ENCODE results near the gene STX2. TPM values are rescaled to one million over a fixed set of nuclear protein-coding genes. Genes with fewer than 3 reads are reported as not detected.
"Not testable (repeated sequence)": the region's sequence is repeated elsewhere in the genome, so short reads cannot be mapped to it uniquely, and the experiment has no call there.

STX2 gene
- total RNA-seq, 1 donor from 2014 or later, result 14.0 TPM

DNA sequence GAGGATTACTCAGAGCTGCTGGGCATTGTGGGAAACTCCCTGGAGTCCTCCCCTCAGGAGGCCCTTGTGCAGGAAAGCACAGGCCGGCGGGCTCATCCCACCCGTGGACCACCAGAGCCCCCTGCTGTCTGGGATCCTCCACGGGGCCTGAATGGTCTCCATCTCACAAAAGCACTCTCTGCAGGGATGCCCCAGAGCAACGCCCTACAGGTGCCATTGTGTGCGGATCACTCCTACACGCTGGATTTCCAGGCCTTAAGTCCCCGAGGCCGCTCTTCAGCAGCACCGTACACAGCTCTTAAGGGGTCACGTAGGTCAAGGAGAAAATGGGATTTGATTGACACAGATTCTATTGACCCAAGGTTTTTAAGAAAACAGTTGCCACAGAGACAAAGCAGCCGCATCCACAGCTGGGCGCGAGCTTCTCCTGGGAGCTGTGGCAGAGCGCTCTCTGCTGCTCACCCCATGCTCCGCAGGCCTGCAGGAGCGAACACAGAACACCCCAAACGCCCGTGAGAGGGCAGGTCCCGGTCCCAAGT is 86.3 kb downstream of the STX2 start:
- Mint-ChIP-seq H3K36me3 (no peaks in the 10 kb centered on the region), H3K4me1 (no peaks in the 10 kb centered on the region), H3K27ac (no peak overlapping the region), H3K4me3 (no peak overlapping the region), H3K9me3 (peaks cover 5% of the 10 kb centered on the region), H3K27me3 (ENCODE audit: low read depth) (peaks cover 16% of the 10 kb centered on the region)
- TF ChIP-seq, protein P1, sequence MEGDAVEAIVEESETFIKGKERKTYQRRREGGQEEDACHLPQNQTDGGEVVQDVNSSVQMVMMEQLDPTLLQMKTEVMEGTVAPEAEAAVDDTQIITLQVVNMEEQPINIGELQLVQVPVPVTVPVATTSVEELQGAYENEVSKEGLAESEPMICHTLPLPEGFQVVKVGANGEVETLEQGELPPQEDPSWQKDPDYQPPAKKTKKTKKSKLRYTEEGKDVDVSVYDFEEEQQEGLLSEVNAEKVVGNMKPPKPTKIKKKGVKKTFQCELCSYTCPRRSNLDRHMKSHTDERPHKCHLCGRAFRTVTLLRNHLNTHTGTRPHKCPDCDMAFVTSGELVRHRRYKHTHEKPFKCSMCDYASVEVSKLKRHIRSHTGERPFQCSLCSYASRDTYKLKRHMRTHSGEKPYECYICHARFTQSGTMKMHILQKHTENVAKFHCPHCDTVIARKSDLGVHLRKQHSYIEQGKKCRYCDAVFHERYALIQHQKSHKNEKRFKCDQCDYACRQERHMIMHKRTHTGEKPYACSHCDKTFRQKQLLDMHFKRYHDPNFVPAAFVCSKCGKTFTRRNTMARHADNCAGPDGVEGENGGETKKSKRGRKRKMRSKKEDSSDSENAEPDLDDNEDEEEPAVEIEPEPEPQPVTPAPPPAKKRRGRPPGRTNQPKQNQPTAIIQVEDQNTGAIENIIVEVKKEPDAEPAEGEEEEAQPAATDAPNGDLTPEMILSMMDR (IDR thresholded peaks at IDR 0.05; ENCODE audit: unreplicated experiment), result no peak
- DNase-seq (ENCODE audit: low spot score in 2 of 2, unreplicated experiment in 2 of 2), result no peak

DNA sequence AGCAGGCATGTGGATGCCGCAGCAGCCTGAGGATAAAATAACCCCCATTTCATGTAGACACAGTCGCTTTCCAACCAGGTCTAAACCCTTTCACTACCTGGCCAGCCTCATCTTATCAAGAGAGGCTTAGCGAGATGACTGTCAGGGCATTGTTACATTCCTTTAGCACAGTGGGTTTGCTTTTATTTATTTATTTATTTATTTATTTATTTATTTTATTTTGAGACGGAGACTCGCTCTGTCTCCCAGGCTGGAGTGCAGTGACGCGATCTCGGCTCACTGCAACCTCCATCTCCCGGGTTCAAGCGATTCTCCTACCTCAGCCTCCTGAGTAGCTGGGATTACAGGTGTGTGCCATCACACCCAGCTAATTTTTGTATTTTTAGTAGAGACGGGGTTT is 87.0 kb downstream of the STX2 start:
- H3K27me3 Mint-ChIP-seq (ENCODE audit: low read depth), result peaks cover 16% of the 10 kb centered on the region
- not testable (repeated sequence) for H3K9me3 Mint-ChIP-seq; DNase-seq (ENCODE audit: low spot score in 2 of 2, unreplicated experiment in 2 of 2)

DNA sequence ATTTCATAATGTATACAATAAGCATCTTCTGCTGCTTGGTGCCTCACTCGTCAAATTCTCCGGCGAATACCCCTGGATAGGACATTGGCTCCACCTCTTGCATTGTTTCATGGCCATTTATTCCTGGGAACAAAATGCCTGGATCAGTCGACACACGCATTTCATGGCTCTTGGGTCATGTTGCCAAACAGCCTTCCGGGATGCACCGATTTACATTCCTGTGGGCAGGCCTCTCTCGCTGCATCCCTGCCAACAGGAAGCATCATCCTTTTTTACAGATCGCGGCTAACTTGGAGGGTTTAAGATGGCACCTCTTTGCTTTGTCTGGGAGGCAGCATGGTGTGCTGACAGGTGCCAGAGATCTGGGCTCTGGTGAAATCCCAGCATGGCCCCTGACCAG is 90.3 kb downstream of the STX2 start:
- Mint-ChIP-seq H3K36me3 (no peaks in the 10 kb centered on the region), H3K4me1 (no peaks in the 10 kb centered on the region), H3K9me3 (peaks cover 3% of the 10 kb centered on the region), H3K4me3 (no peak overlapping the region), H3K27ac (no peak overlapping the region), H3K27me3 (ENCODE audit: low read depth) (peaks cover 27% of the 10 kb centered on the region)
- TF ChIP-seq, protein P1 (IDR thresholded peaks at IDR 0.05; ENCODE audit: unreplicated experiment), result no peak
- no peak for DNase-seq (ENCODE audit: low spot score in 2 of 2, unreplicated experiment in 2 of 2)

More for the DNA sequence above, 87.0 kb downstream of the STX2 start:
- H3K4me1 Mint-ChIP-seq, H3K36me3 Mint-ChIP-seq, H3K27ac Mint-ChIP-seq, H3K4me3 Mint-ChIP-seq: not testable (repeated sequence)

DNA sequence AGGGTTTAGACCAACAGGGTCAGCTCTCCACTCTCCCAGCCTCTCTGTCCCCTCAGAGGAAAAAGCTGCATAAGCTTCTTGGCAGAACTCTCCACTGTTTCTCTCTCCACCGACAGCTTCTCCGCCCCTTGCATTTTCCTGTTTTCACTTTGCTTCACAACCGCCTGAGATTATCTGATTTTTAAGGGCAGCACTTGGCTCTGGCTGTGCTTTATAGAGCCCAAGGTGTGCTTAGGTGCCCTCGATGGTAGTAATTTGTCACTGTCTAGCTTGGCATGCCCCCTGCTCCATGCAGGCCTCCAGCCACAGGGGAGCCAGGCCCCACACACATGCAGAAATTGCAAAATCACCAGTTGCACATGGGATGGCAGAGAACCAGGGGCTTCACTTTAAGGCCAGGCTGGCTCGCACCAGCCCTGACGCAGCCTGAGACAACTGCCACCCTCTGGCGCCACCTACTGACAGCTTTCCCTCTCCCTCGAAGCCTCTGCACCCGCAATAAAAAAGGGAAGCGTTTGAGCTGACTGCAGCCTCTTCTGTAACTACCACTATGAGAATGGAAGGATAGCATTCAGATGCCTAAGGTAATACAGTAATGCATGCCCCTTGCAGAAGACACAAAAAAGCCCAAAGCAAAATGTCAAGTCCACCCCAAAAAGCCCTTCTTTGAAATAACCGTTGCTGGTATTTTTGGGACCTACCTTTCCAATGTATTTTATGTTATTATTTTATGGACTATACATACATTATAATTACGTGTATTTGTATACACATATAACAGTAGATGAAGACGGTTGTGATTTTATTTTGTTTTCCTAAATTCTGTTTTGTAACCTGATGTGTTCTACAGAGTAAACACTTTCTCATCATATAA is 90.9 kb downstream of the STX2 start:
- Mint-ChIP-seq H3K4me3 (no peak overlapping the region), H3K27me3 (ENCODE audit: low read depth) (peaks cover 28% of the 10 kb centered on the region), H3K4me1 (no peaks in the 10 kb centered on the region), H3K27ac (peak overlapping the region; percentile 0), H3K9me3 (peaks cover 5% of the 10 kb centered on the region), H3K36me3 (no peaks in the 10 kb centered on the region)
- DNase-seq (ENCODE audit: low spot score in 2 of 2, unreplicated experiment in 2 of 2), result peak; percentile 72 to 92
- TF ChIP-seq, protein P1 (IDR thresholded peaks at IDR 0.05; ENCODE audit: unreplicated experiment), result peak; percentile 82

DNA sequence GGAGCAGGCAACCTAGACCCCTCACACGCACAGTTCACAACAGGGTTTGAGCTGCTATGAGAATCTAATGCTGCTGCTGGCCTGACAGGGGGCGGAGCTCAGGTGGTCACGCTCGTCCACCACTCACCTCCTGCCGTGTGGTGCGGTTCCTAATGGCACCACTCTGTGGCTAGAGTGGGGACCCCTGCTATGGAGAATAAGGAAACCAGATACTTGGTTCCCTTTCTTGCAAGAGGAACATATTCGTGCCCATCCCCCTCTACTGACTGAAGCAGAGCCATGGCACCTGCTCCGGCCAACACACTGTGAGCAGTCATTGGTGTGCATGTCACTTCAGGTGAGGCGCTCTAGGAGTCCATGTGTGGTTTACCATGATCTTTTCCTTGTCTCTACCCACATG is 92.5 kb downstream of the STX2 start:
- DNase-seq (ENCODE audit: low spot score in 2 of 2, unreplicated experiment in 2 of 2), result no peak

DNA sequence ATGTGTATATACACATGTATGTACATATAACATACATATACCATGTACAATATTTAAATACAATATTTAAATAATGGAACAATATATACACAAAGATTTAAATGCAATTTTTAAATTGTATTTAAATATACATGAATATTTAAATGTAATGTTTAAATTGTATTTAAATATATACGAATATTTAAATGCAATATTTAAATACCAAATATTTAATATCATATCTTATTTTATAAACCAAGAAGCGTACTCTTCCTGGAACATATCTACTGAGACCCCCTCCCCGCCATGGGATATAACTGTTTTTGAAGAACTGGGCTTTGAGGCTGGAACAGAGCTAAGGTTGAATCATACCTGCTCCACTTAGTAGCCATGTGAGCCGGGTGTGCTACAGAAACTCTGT is 93.1 kb downstream of the STX2 start:
- Mint-ChIP-seq H3K9me3 (peaks cover 10% of the 10 kb centered on the region), H3K36me3 (no peaks in the 10 kb centered on the region), H3K27me3 (ENCODE audit: low read depth) (peaks cover 31% of the 10 kb centered on the region), H3K4me1 (no peaks in the 10 kb centered on the region), H3K27ac (no peak overlapping the region), H3K4me3 (no peak overlapping the region)
- DNase-seq (ENCODE audit: low spot score in 2 of 2, unreplicated experiment in 2 of 2), result no peak
- TF ChIP-seq, protein P1 (IDR thresholded peaks at IDR 0.05; ENCODE audit: unreplicated experiment), result no peak

More for the DNA sequence above, 92.5 kb downstream of the STX2 start:
- Mint-ChIP-seq H3K36me3 (no peaks in the 10 kb centered on the region), H3K9me3 (peaks cover 5% of the 10 kb centered on the region), H3K4me3 (no peak overlapping the region), H3K27ac (no peak overlapping the region), H3K4me1 (no peaks in the 10 kb centered on the region), H3K27me3 (ENCODE audit: low read depth) (peaks cover 27% of the 10 kb centered on the region)
- TF ChIP-seq, protein P1 (IDR thresholded peaks at IDR 0.05; ENCODE audit: unreplicated experiment), result no peak
